H1 (cell line): ENCODE data around the gene KCNAB3. TPM values are rescaled to one million over a fixed set of nuclear protein-coding genes. Genes with fewer than 3 reads are reported as not detected.
A peak's percentile ranks its signal among the peaks of the same experiment; 100 is the strongest.

Experiments used
- CTCF ChIA-PET: fragments of 300-600 bp; sonication (Branson Sonifier 250); formaldehyde crosslinking; loops from one replicate; lab custom pipeline; 2021; ENCODE audit not compliant: partially characterized antibody; lab: Charles Lee
- POLR2A ChIA-PET: fragments of 300-600 bp; sonication (Branson Sonifier 250); formaldehyde crosslinking; loops from one replicate; lab custom pipeline; 2021; ENCODE audit warnings: inconsistent platforms; ENCODE audit not compliant: partially characterized antibody; lab: Charles Lee
- DNase-seq, 2 experiments: peaks; one replicate each; pipeline versions ENCODE4 v3.0.0 to v3.0.0-alpha.2; 2010 to 2022; ENCODE audit warnings: low spot score in 2 of 2, low read depth in 1 of 2, mixed read lengths in 1 of 2
- FAIRE-seq: peaks from 2 replicates; lab custom pipeline; 2011; peaks lifted over from hg19 to GRCh38; lab: Jason Lieb, UNC
- H2AFZ ChIP-seq: 2 replicates; pipeline ENCODE4 v1.8.1; 2012; ENCODE audit warnings: low read length, inconsistent platforms
- H2AK5ac ChIP-seq: 2 replicates; pipeline ENCODE4 v1.6.1; 2013; ENCODE audit warnings: low read depth, low read length
- H2BK120ac ChIP-seq: replicated peaks from 2 replicates; pipeline ENCODE3; 2013; ENCODE audit warnings: low read depth, low read length, inconsistent platforms
- H2BK12ac ChIP-seq: 2 replicates; pipeline ENCODE4 v1.6.1; 2013; ENCODE audit warnings: low read depth, low read length
- H2BK15ac ChIP-seq: 2 replicates; pipeline ENCODE4 v1.6.1; 2013; ENCODE audit warnings: low read length
- H2BK20ac ChIP-seq: 2 replicates; pipeline ENCODE4 v1.6.1; 2013; ENCODE audit warnings: low read length
- H2BK5ac ChIP-seq: 2 replicates; pipeline ENCODE4 v1.6.1; 2013; ENCODE audit warnings: low read depth, low read length
- H3K14ac ChIP-seq: 2 replicates; pipeline ENCODE4 v1.6.1; 2013; ENCODE audit warnings: inconsistent platforms; ENCODE audit not compliant: insufficient read length
- H3K18ac ChIP-seq: 2 replicates; pipeline ENCODE4 v1.6.1; 2013; ENCODE audit warnings: low read length; ENCODE audit errors: extremely low read depth
- H3K23ac ChIP-seq: 2 replicates; pipeline ENCODE4 v1.6.1; 2013; ENCODE audit warnings: inconsistent platforms; ENCODE audit not compliant: insufficient read length
- H3K23me2 ChIP-seq: 2 replicates; pipeline ENCODE4 v1.6.1; 2013; ENCODE audit warnings: low read depth, low read length
- H3K27ac ChIP-seq: 2 replicates; pipeline ENCODE4 v1.6.1; 2011; ENCODE audit warnings: low read depth, low read length, inconsistent platforms
- H3K27me3 ChIP-seq, 4 experiments: replicated peaks in 1 of 4; 1 replicate in 1 of 4; 2 replicates in 3 of 4; pipeline versions ENCODE4 v1.6.1 to v1.8.1; 2011 to 2013; ENCODE audit warnings: low read length in 3 of 4, mild to moderate bottlenecking in 3 of 4, inconsistent platforms in 2 of 4, mixed read lengths in 2 of 4, moderate library complexity in 1 of 4; ENCODE audit not compliant: control insufficient read depth in 3 of 4, insufficient read depth in 3 of 4; ENCODE audit errors: extremely low read depth in 1 of 4
- H3K36me3 ChIP-seq, 4 experiments: 2 replicates each; pipeline versions ENCODE4 v1.6.1 to v1.8.1; 2011 to 2013; ENCODE audit warnings: mild to moderate bottlenecking in 4 of 4, low read length in 3 of 4, moderate library complexity in 2 of 4, control low read depth in 1 of 4, inconsistent platforms in 1 of 4; ENCODE audit not compliant: insufficient read depth in 4 of 4, control insufficient read depth in 2 of 4
- H3K4ac ChIP-seq: replicated peaks from 2 replicates; pipeline ENCODE3; 2013; ENCODE audit warnings: low read length, low read depth, mixed read lengths, inconsistent platforms; ENCODE audit not compliant: insufficient read length
- H3K4me1 ChIP-seq, 4 experiments: replicated peaks in 1 of 4; 1 replicate in 1 of 4; 2 replicates in 3 of 4; pipeline versions ENCODE4 v1.6.1 to v1.8.1; 2011 to 2013; ENCODE audit warnings: low read length in 3 of 4, inconsistent platforms in 2 of 4, mixed read lengths in 1 of 4; ENCODE audit not compliant: insufficient read depth in 4 of 4, control insufficient read depth in 3 of 4
- H3K4me2 ChIP-seq, 2 experiments: 2 replicates each; pipeline versions ENCODE4 v1.6.1 to v1.8.1; 2011 to 2013; ENCODE audit warnings: low read depth in 2 of 2, low read length in 2 of 2, control low read depth in 1 of 2, inconsistent platforms in 1 of 2, mild to moderate bottlenecking in 1 of 2; ENCODE audit not compliant: insufficient read depth in 1 of 2
- H3K4me3 ChIP-seq, 4 experiments: fragments of 200-600, 300-600 bp in 1 of 4; sonication (generic), shearing (Covaris generic), sonication (Bioruptor Twin) in 1 of 4; 2 replicates each; pipeline versions ENCODE4 v1.5.1 to v1.8.1; 2011 to 2016; ENCODE audit warnings: low read length in 4 of 4, low read depth in 3 of 4, control low read depth in 2 of 4, inconsistent platforms in 2 of 4, mild to moderate bottlenecking in 2 of 4, mixed read lengths in 1 of 4, moderate library complexity in 1 of 4; ENCODE audit not compliant: insufficient read depth in 2 of 4; ENCODE audit errors: extremely low read depth in 1 of 4
- H3K56ac ChIP-seq: replicated peaks from 2 replicates; pipeline ENCODE3; 2013; ENCODE audit warnings: low read depth, mild to moderate bottlenecking, mixed read lengths, low read length, inconsistent platforms; ENCODE audit not compliant: insufficient read length
- H3K79me1 ChIP-seq: 2 replicates; pipeline ENCODE4 v1.6.1; 2013; ENCODE audit warnings: low read depth, low read length, control low read depth
- H3K79me2 ChIP-seq, 2 experiments: 2 replicates each; pipeline versions ENCODE4 v1.6.1 to v1.8.1; 2012 to 2013; ENCODE audit warnings: low read length in 2 of 2, mild to moderate bottlenecking in 2 of 2, inconsistent platforms in 1 of 2; ENCODE audit not compliant: insufficient read depth in 2 of 2, control insufficient read depth in 1 of 2
- H3K9ac ChIP-seq, 4 experiments: replicated peaks in 1 of 4; 1 replicate in 1 of 4; 2 replicates in 3 of 4; pipeline versions ENCODE4 v1.6.1 to v1.8.1; 2011 to 2013; ENCODE audit warnings: low read depth in 3 of 4, low read length in 3 of 4, control low read depth in 2 of 4, mild to moderate bottlenecking in 2 of 4, moderate library complexity in 2 of 4, inconsistent platforms in 1 of 4; ENCODE audit errors: extremely low read depth in 1 of 4
- H3K9me3 ChIP-seq, 2 experiments: 2 replicates each; pipeline versions ENCODE4 v1.6.1 to v1.8.1; 2012 to 2013; ENCODE audit warnings: mild to moderate bottlenecking in 2 of 2, moderate library complexity in 2 of 2, control low read depth in 1 of 2, inconsistent platforms in 1 of 2, low read depth in 1 of 2, low read length in 1 of 2, mixed read lengths in 1 of 2; ENCODE audit not compliant: insufficient read depth in 2 of 2
- H4K20me1 ChIP-seq, 2 experiments: replicated peaks in 1 of 2; 2 replicates each; pipeline versions ENCODE3 to v1.8.1; 2011 to 2013; ENCODE audit warnings: inconsistent platforms in 2 of 2, low read length in 2 of 2, mild to moderate bottlenecking in 1 of 2; ENCODE audit not compliant: insufficient read depth in 2 of 2, control insufficient read depth in 1 of 2
- H4K5ac ChIP-seq: 2 replicates; pipeline ENCODE4 v1.6.1; 2013; ENCODE audit warnings: low read length, low read depth, mixed read lengths, inconsistent platforms; ENCODE audit not compliant: insufficient read length
- H4K8ac ChIP-seq: 2 replicates; pipeline ENCODE4 v1.8.0; 2013; ENCODE audit warnings: mild to moderate bottlenecking, moderate library complexity, low read length, inconsistent platforms; ENCODE audit not compliant: insufficient read depth; ENCODE audit errors: extremely low read depth
- H4K91ac ChIP-seq: replicated peaks from 2 replicates; pipeline ENCODE3; 2013; ENCODE audit warnings: low read length, mixed read lengths, inconsistent platforms; ENCODE audit not compliant: insufficient read length
- RAD21 ChIP-seq, 2 experiments: IDR thresholded peaks in 1 of 2; conservative IDR thresholded peaks in 1 of 2; 2 replicates each; pipeline ENCODE4 v1.6.1; 2011; ENCODE audit warnings: low read depth in 2 of 2, low read length in 2 of 2, improper control_type of control experiment in 1 of 2, inconsistent platforms in 1 of 2, mild to moderate bottlenecking in 1 of 2, moderate library complexity in 1 of 2
- RBBP5 ChIP-seq: IDR thresholded peaks from 2 replicates; pipeline ENCODE4 v1.7.1; 2012; ENCODE audit warnings: low read depth, mild to moderate bottlenecking, inconsistent platforms, low read length, moderate library complexity, borderline replicate concordance
- WGBS, 2 experiments: shearing (Covaris generic) in 1 of 2; methylation state at CpG; one replicate each; pipeline versions ENCODE4 v1.1.6 to v1.1.7; 2013 to 2015; ENCODE audit warnings: low lambda C conversion rate in 2 of 2, mixed read lengths in 2 of 2, inconsistent platforms in 1 of 2, low coverage in 1 of 2, missing lambda C conversion rate in 1 of 2; ENCODE audit not compliant: insufficient replicate concordance in 2 of 2, insufficient coverage in 1 of 2, insufficient read length in 1 of 2; ENCODE audit errors: extremely low coverage in 1 of 2, missing lambda C conversion rate in 1 of 2; 5-methylcytosine and 5-hydroxymethylcytosine counted together
- polyA plus RNA-seq, 7 experiments: library from polyadenylated mRNA; depleted of rRNA in 3 of 7; stranded (reverse) in 5 of 7; unstranded in 2 of 7; fragments of >200 nt in 5 of 7; fragments of 200-250 nt in 2 of 7; gene quantifications; 1 replicate in 5 of 7; 2 replicates in 1 of 7; 4 replicates in 1 of 7; pipeline versions ENCODE4 v1.2.1 to v1.2.3, GENCODE V29; 2011 to 2013; ENCODE audit warnings: missing spikeins in 2 of 7, mixed read lengths in 2 of 7
- total RNA-seq: library from RNA; stranded (reverse); fragmentation: NEBNext Ultra II Directional; extraction: Animal tissue kit (Norgen Biotek cat#: 25700); gene quantifications from 2 replicates; pipeline ENCODE4 v1.2.1, GENCODE V29; 2021
- TF ChIP-seq, protein P1 (sequence below), 3 experiments: IDR thresholded peaks; 1 replicate in 2 of 3; 2 replicates in 1 of 3; pipeline versions ENCODE4 v1.5.1 to v1.6.1; 2011; ENCODE audit warnings: low read length in 3 of 3, mild to moderate bottlenecking in 3 of 3, inconsistent platforms in 2 of 3, low read depth in 1 of 3, moderate library complexity in 1 of 3; ENCODE audit not compliant: insufficient read depth in 1 of 3; ENCODE audit errors: control extremely low read depth in 1 of 3

KCNAB3 gene
- total and polyA plus RNA-seq, 2 of the 8 experiments (the other 6 are each of a cell fraction or from before 2014, with no cell fraction given), result 1.7 to 2.4 TPM

DNA sequence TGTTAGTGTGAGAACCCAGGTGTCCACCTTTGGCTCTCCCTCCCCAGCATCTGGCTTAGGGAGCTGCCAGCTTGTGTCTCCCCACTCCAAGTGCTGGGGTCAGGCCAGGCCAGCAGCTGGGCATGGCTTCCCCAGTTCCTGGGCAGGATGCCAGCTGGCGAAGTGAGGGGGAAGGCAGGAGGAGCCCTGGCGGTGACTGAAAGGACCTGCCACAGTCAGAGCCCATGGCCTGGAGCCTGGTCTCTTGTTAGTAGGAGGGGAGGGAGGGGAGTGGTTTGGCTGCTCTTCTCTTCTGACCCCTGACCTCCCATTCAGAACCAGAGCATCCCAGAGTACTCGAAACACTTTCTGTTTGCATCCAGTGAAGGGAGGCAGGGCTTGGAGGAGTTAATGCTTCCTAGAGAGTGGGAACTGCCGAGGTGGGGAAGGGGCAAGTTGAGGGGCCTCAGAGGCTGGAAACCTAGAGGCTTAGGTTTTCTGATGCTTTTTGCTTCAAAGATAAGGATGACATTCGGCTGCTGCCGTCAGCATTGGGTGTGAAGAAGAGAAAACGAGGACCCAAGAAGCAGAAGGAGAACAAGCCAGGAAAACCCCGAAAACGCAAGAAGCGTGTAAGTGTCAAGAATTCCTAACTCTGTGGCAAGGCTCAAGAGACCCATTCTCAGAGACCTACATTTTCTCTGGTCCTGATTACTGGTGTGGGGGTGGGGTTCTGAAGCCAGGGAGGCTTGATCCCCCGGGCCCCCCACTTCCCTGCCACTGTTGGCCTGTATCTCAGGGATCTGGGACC is 40.3 kb downstream of the KCNAB3 start:
- Histone ChIP-seq H2AK5ac (no peak overlapping the region), H3K14ac (no peak overlapping the region), H3K79me2 (no peaks in the 10 kb centered on the region), H3K23me2 (peaks cover 21% of the 10 kb centered on the region), H4K5ac (no peak overlapping the region), H3K18ac (no peak overlapping the region), H4K20me1 (no peaks in the 10 kb centered on the region), H3K4me3 (no peak overlapping the region), H3K27ac (no peak overlapping the region), H2BK20ac (no peak overlapping the region), H2BK5ac (no peak overlapping the region), H2BK15ac (no peak overlapping the region), H3K27me3 (peaks cover 0 to 10% (median 3%) of the 10 kb centered on the region in 4 experiments; a peak in 3 of 7 replicates), H3K56ac (no peak overlapping the region), H2BK12ac (no peak overlapping the region), H3K4me2 (peak overlapping the region in 1 of 2 experiments; percentile 82; a peak in 2 of 4 replicates), H3K4ac (no peak overlapping the region), H2AFZ (no peak overlapping the region), H3K23ac (no peak overlapping the region), H3K79me1 (no peaks in the 10 kb centered on the region), H4K8ac (no peak overlapping the region), H3K9me3 (no peaks in the 10 kb centered on the region; a peak in 1 of 4 replicates), H3K4me1 (peaks cover 9 to 30% (median 17%) of the 10 kb centered on the region in 4 experiments), H3K36me3 (peaks cover 0 to 9% (median 2%) of the 10 kb centered on the region in 4 experiments; a peak in 2 of 8 replicates), H2BK120ac (no peak overlapping the region), H3K9ac (no peak overlapping the region), H4K91ac (no peak overlapping the region)
- DNase-seq (no peak), FAIRE-seq (no peak)
- POLR2A ChIA-PET, result interaction anchor here (1.0 kb wide), 1 partner anchor 32 kb away, joined by 3 read pairs; no protein-coding TSS in a partner anchor
- WGBS, 2 experiments, result 84% methylated on average over 11 of the region's 11 CpGs; no CpG with 5 or more reads in 1 of the 2 experiments
- TF ChIP-seq RAD21 (IDR thresholded peaks at IDR 0.05 in 1 of 2, conservative IDR thresholded peaks at IDR 0.05 in 1 of 2; ENCODE audit: low read depth in 2 of 2, low read length in 2 of 2), result 0 out of 4 replicates have a peak, but pooled peaks of 1 of the 2 experiments have one; percentile 5
- TF ChIP-seq RBBP5, result no peak
- TF ChIP-seq, protein P1, sequence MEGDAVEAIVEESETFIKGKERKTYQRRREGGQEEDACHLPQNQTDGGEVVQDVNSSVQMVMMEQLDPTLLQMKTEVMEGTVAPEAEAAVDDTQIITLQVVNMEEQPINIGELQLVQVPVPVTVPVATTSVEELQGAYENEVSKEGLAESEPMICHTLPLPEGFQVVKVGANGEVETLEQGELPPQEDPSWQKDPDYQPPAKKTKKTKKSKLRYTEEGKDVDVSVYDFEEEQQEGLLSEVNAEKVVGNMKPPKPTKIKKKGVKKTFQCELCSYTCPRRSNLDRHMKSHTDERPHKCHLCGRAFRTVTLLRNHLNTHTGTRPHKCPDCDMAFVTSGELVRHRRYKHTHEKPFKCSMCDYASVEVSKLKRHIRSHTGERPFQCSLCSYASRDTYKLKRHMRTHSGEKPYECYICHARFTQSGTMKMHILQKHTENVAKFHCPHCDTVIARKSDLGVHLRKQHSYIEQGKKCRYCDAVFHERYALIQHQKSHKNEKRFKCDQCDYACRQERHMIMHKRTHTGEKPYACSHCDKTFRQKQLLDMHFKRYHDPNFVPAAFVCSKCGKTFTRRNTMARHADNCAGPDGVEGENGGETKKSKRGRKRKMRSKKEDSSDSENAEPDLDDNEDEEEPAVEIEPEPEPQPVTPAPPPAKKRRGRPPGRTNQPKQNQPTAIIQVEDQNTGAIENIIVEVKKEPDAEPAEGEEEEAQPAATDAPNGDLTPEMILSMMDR (IDR thresholded peaks at IDR 0.05; ENCODE audit: control extremely low read depth in 1 of 3, insufficient read depth in 1 of 3, low read depth in 1 of 3, low read length in 3 of 3), result peak in 2 of 3 experiments; percentile 15 to 40; a peak in 2 of 4 replicates
- CTCF ChIA-PET, result interaction anchor here (0.8 to 1.1 kb wide), 3 partner anchors 11 to 24 kb away, joined by 3 to 5 read pairs (median 3); no protein-coding TSS in a partner anchor
